BJ (cell line): Measurements from ENCODE around the gene ZNF593. TPM values are rescaled to one million over a fixed set of nuclear protein-coding genes. Genes with fewer than 3 reads are reported as not detected.

Experiments
- CTCF ChIA-PET: fragments of 350-600 bp; formaldehyde crosslinking; extraction: SDS; loops from one replicate; lab custom pipeline; 2021; ENCODE audit warnings: antibody characterized with exemption, inconsistent platforms; lab: Yijun Ruan, JAX
- POLR2A ChIA-PET: fragments of 300-600 bp; sonication (Branson Sonifier 250); formaldehyde crosslinking; extraction: SDS; loops from one replicate; lab custom pipeline; 2021; ENCODE audit warnings: antibody characterized with exemption; lab: Charles Lee
- DNase-seq: peaks from one replicate; pipeline ENCODE4 v3.0.0-alpha.2; 2011; ENCODE audit warnings: low read depth
- H3K27me3 ChIP-seq: 2 replicates; pipeline ENCODE4 v1.6.0; 2011; ENCODE audit warnings: low read length; ENCODE audit not compliant: control insufficient read depth, insufficient read depth
- H3K36me3 ChIP-seq: 2 replicates; pipeline ENCODE4 v1.5.1; 2011; ENCODE audit warnings: low read length; ENCODE audit not compliant: control insufficient read depth, insufficient read depth
- H3K4me3 ChIP-seq: 2 replicates; pipeline ENCODE4 v1.5.1; 2011; ENCODE audit warnings: low read depth, mild to moderate bottlenecking, control low read depth, low read length
- CTCF ChIP-seq: IDR thresholded peaks from 2 replicates; pipeline ENCODE4 v1.5.1; 2011; ENCODE audit warnings: low read depth, mild to moderate bottlenecking, control low read depth, inconsistent platforms, low read length, moderate library complexity; ENCODE audit not compliant: insufficient read depth
- polyA plus RNA-seq: library from polyadenylated mRNA; depleted of rRNA; stranded (reverse); fragments of >200 nt; gene quantifications from 2 replicates; pipeline ENCODE4 v1.2.3, GENCODE V29; 2011

The ZNF593 gene
- polyA plus RNA-seq, 1 experiment: 30.2 TPM

- TF ChIP-seq CTCF: no peak
- POLR2A ChIA-PET: no interaction called here
- CTCF ChIA-PET: interaction anchor here (0.6 to 5.7 kb wide), 7 partner anchors 8 to 118 kb away, joined by 3 to 51 read pairs (median 10); partner anchors contain the start of genes CEP85 and ZNF593
Measured at GRCh38 chr1:26154750-26155149, 15.0 kb upstream of the ZNF593 start.

GRCh38 chr1:26155370-26156284 is 14.1 kb upstream of the ZNF593 start:
- ChIA-PET POLR2A (no interaction called here), CTCF (interaction anchor here (0.9 to 5.7 kb wide), 10 partner anchors 8 to 260 kb away, joined by 3 to 51 read pairs (median 6); partner anchors contain the start of genes CEP85 and ZNF593)

More at GRCh38 chr1:26154750-26155149, 15.0 kb upstream of the ZNF593 start:
- Histone ChIP-seq H3K27me3 (peaks cover 30% of the 10 kb centered on the region), H3K36me3 (no peaks in the 10 kb centered on the region), H3K4me3 (no peak overlapping the region)
- DNase-seq: no peak

GRCh38 chr1:26156285-26157038 is 13.2 kb upstream of the ZNF593 start:
- no peak overlapping the region for H3K4me3 ChIP-seq
- ChIA-PET POLR2A (no interaction called here), CTCF (interaction anchor here (0.9 to 5.7 kb wide), 10 partner anchors 9 to 261 kb away, joined by 3 to 51 read pairs (median 6); partner anchors contain the start of genes CEP85 and ZNF593)
- no peak for DNase-seq
- peaks cover 25% of the 10 kb centered on the region for H3K27me3 ChIP-seq
- no peak for TF ChIP-seq CTCF
- H3K36me3 ChIP-seq: no peaks in the 10 kb centered on the region

More at GRCh38 chr1:26155370-26156284, 14.1 kb upstream of the ZNF593 start:
- H3K36me3 ChIP-seq: no peaks in the 10 kb centered on the region
- no peak for DNase-seq
- TF ChIP-seq CTCF: no peak
- H3K27me3 ChIP-seq: peaks cover 27% of the 10 kb centered on the region
- no peak overlapping the region for H3K4me3 ChIP-seq

GRCh38 chr1:26158271-26158907 is 11.3 kb upstream of the ZNF593 start:
- TF ChIP-seq CTCF: no peak
- Histone ChIP-seq H3K36me3 (no peaks in the 10 kb centered on the region), H3K27me3 (peaks cover 23% of the 10 kb centered on the region), H3K4me3 (no peak overlapping the region)
- no peak for DNase-seq
- POLR2A ChIA-PET: no interaction called here
- CTCF ChIA-PET: interaction anchor here (1.8 to 5.7 kb wide), 2 partner anchors 15 to 163 kb away, joined by 6 to 51 read pairs; no protein-coding TSS in a partner anchor
